C4-2B (cell line): Measurements from ENCODE around the gene CELA2A.
"Not testable (repeated sequence)": the region's sequence is repeated elsewhere in the genome, so short reads cannot be mapped to it uniquely, and the experiment has no call there.

Experiments
- ZFX ChIP-seq: fragments of 450-650 bp; IDR thresholded peaks from 2 replicates; pipeline ENCODE4 v1.6.1; 2017
- TF ChIP-seq, protein P1 (sequence below): fragments of 450-650 bp; conservative IDR thresholded peaks from 2 replicates; pipeline ENCODE4 v1.5.1; 2017; ENCODE audit warnings: mild to moderate bottlenecking

DNA sequence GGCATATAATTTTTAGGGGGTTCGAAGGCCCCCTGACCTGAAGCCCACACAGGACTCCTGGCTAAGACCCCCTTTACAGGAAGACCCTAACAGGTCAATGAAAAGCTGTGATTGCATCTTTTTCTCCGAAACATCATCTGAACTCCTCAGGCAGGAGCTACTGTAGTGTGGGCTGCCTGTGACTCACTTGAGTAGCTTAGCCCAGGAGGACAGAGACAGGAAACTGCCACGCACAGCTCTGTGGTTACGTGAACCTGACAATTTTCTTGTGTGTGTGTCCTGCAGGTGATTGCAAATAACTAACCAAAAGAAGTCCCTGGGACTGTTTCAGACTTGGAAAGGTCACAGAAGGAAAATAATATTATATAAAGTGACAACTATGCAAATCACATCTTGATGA is 34.5 kb downstream of the CELA2A start:
- TF ChIP-seq, protein P1, sequence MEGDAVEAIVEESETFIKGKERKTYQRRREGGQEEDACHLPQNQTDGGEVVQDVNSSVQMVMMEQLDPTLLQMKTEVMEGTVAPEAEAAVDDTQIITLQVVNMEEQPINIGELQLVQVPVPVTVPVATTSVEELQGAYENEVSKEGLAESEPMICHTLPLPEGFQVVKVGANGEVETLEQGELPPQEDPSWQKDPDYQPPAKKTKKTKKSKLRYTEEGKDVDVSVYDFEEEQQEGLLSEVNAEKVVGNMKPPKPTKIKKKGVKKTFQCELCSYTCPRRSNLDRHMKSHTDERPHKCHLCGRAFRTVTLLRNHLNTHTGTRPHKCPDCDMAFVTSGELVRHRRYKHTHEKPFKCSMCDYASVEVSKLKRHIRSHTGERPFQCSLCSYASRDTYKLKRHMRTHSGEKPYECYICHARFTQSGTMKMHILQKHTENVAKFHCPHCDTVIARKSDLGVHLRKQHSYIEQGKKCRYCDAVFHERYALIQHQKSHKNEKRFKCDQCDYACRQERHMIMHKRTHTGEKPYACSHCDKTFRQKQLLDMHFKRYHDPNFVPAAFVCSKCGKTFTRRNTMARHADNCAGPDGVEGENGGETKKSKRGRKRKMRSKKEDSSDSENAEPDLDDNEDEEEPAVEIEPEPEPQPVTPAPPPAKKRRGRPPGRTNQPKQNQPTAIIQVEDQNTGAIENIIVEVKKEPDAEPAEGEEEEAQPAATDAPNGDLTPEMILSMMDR, result not testable (repeated sequence)
- not testable (repeated sequence) for TF ChIP-seq ZFX
